GM18951 (cell line): ENCODE measurements around the gene OR13F1.
"Not testable (repeated sequence)": the region's sequence is repeated elsewhere in the genome, so short reads cannot be mapped to it uniquely, and the experiment has no call there.

Experiments used
- POLR2A ChIP-seq: IDR thresholded peaks from 4 replicates; pipeline ENCODE4 v1.6.1; 2011; ENCODE audit warnings: mild to moderate bottlenecking; ENCODE audit not compliant: insufficient read length, insufficient read depth; ENCODE audit errors: extremely low read depth
- in situ Hi-C: fragments of 300-500 bp; cut with MboI; formaldehyde crosslinking; loops from one replicate; pipeline ENCODE4 v1.12.0; 2022; ENCODE audit warnings: low sequenced_read_pairs, mixed read lengths, inconsistent platforms; ENCODE audit not compliant: unreplicated experiment

The OR13F1 gene

GRCh38 chr9:104503963-104504362 lies at the start of gene OR13F1:
Gene OR13F1, plus strand, starts transcription at chr9:104504263. Its CDS starts 0 bp downstream, at chr9:104504263.
- no peak for TF ChIP-seq POLR2A
- in situ Hi-C loops = no loop called here

- in situ Hi-C loops = no loop called here
- TF ChIP-seq POLR2A = no peak
These were observed 47.2 kb upstream of the OR13F1 start for GRCh38 chr9:104456831-104457230.

DNA sequence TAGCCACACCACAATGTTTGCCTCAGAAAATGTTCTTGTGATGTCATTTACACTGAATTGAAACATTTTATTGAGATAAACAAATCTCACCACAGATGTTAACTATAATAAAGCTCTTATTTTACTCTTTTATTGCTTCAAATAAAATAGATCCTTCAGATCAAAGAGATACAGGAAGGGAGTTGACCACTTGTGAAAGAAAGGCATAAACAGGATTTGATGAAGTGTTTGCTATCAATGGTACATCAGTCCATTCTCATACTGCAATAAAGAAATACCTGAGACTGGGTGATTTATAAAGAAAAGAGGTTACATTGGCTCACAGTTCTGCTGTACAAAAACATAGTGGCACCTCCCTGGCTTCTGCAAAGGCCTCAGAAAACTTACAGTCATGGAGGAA lies 40.2 kb upstream of the OR13F1 start:
- TF ChIP-seq POLR2A = no peak
- in situ Hi-C loops = no loop called here

DNA sequence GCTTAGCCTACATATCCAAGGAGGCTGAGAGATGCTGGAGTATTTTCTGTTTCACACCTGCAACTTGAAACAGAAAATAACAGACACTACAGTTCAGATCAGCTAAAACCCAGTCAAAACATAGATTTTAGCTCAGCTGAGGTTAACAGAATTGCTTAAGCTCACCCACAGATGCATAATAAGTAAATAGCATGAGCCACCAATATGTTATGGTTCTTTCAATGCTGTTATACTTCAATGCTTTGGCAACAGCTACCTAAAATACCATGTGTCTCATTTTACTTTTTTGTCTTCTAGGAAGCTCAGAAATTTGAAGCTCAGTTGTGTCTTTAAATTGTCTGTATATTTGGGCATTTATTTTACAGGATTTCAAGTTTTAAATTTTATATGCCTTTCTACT lies 35.8 kb upstream of the OR13F1 start:
- no peak for TF ChIP-seq POLR2A
- in situ Hi-C loops = no loop called here

DNA sequence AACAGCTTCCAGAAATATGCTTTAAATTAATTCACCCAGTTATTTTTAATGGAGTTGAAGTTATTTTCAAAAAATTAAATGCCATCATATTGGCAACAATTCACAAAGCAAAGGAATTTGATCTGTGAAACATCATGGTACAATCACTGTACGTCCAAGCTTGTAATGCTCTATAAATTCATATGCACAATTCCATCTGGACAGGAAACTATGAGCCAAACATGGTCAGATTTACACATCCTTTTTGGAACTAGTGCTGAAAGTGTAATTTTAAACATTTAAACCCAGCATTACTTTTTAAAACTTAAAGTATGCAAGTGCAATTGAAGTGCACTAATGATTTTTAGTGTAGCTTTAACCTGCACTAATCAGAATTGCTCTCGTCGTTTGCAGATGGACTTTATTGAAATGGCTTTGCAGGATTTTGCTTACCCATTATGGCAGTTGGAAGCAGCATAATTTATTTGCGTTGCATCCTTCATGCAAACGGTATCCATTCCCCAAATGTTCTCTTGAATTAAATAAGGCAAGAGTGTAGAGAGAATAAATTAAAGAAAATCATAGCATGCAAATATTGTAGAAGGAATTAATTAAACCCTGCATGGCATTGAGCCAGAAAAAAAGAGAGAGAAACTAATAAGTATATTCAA lies 21.0 kb upstream of the OR13F1 start:
- no peak for TF ChIP-seq POLR2A
- in situ Hi-C loops = no loop called here

- TF ChIP-seq POLR2A = no peak
- in situ Hi-C loops = no loop called here
These were observed 19.0 kb upstream of the OR13F1 start for GRCh38 chr9:104485014-104485413.

GRCh38 chr9:104494808-104495207 lies 9.3 kb upstream of the OR13F1 start:
- in situ Hi-C loops = no loop called here
- TF ChIP-seq POLR2A = no peak

DNA sequence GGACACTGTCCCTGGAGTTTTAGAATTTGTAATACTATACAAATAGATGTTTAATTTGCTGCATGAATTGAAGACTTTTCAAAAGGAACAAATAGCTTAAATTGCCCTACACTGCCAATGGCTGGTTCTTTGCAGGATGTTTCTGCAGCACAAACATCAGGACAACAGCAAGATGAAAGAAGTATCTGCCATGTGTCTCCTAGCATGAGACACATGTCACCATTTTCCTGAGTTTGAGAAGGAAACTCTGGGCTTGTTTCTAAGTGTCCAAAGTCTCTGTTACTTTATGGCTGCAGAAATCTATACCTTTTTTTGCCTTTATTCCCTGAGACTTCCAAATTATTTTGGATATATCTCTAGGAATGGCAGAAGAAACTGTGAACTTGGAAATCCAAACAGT lies 623 bp upstream of the OR13F1 start:
- no peak for TF ChIP-seq POLR2A
- in situ Hi-C loops = no loop called here

- TF ChIP-seq POLR2A = no peak
- in situ Hi-C loops = no loop called here
These were observed 2.5 kb downstream of the OR13F1 start for GRCh38 chr9:104506565-104506964.

DNA sequence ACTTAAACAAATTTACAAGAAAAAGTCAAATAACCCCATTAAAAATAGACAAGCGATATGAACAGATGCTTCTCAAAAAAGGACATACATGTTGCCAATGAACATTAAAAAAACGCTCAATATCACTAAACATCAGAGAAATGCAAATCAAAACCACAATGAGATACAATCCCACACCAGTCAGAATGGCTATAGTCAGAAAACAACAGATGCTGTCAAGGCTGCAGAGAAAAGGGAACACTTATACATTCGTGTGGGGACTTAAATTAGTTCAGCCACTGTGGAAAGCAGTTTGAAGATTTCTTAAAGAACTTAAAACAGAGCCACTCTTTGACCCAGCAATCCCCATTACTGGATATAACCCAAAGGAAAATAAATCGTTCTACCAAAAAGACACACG lies 10.8 kb downstream of the OR13F1 start:
- TF ChIP-seq POLR2A = no peak
- in situ Hi-C loops = no loop called here

GRCh38 chr9:104520241-104520640 lies 16.2 kb downstream of the OR13F1 start:
- in situ Hi-C loops = not testable (repeated sequence)

- no peak for TF ChIP-seq POLR2A
- in situ Hi-C loops = no loop called here
These were observed 23.0 kb downstream of the OR13F1 start, which contains the start of gene OR13C4 for GRCh38 chr9:104527109-104527508. Gene OR13C4, minus strand, starts transcription at chr9:104527209. Its CDS starts 0 bp downstream, at chr9:104527209.

GRCh38 chr9:104536756-104537155 lies 32.7 kb downstream of the OR13F1 start, which contains the start of gene OR13C3:
Gene OR13C3, minus strand, starts transcription at chr9:104536856. Its CDS starts 133 bp downstream, at chr9:104536723.
- in situ Hi-C loops = no loop called here
- no peak for TF ChIP-seq POLR2A

DNA sequence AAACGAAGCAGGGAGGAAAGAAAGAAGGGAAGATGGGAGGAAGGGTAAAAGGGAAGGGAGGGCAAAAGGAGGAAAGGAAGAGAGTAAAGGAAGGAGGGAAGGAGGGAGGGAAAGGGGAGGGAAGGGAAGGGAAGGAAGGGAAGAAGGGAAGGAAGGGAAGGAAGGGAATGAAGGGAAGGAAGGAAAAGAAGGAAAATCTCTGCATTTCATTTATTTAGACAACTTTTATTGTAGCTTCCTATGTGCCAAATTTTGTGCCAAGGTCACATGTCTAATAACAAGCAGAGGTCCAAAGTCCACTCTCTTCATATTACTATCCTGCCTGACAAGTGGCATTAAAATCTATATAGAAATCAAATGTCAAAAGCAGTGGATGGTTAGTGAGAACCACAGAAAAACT lies 35.2 kb downstream of the OR13F1 start:
- no peak for TF ChIP-seq POLR2A
- in situ Hi-C loops = no loop called here

DNA sequence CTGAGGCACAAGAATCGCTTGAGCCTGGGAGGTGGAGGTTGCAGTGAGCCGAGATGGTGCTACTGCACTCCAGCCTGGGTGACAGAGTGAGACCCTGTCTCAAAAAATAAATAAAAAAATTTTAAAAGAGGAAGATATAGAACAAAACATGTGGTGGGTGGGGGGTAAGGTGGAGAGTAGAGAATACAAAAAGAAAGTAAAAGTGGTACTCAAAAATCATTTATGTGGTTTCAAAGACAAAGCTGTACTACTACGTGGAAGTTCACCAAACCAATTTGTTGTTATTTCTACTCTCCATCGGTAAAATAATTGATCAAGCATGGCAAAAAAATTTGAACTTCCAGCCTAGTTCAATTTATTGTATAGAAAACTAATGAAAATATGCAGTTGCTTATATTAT lies 40.6 kb downstream of the OR13F1 start:
- in situ Hi-C loops = no loop called here
- TF ChIP-seq POLR2A = no peak
